HepG2 (cell line): ENCODE measurements around the gene PLXNA1. TPM values are rescaled to one million over a fixed set of nuclear protein-coding genes. Genes with fewer than 3 reads are reported as not detected.

Experiments
- CBFB ChIP-seq: sonication (generic); formaldehyde crosslinking; IDR thresholded peaks from 2 replicates; pipeline ENCODE4 v1.4.0; 2020; ENCODE audit warnings: missing genetic modification reagents
- CEBPZ ChIP-seq: IDR thresholded peaks from 2 replicates; pipeline ENCODE4 v1.6.1; 2012; ENCODE audit warnings: low read length, improper control_type of control experiment
- DBP ChIP-seq: sonication (generic); formaldehyde crosslinking; IDR thresholded peaks from 2 replicates; pipeline ENCODE4 v1.4.0; 2020; ENCODE audit warnings: missing genetic modification reagents; ENCODE audit errors: not compliant biosample characterization
- DDIT3 ChIP-seq: sonication (generic); formaldehyde crosslinking; IDR thresholded peaks from 2 replicates; pipeline ENCODE4 v1.4.0; 2020; ENCODE audit warnings: mild to moderate bottlenecking, missing genetic modification reagents
- EED ChIP-seq: sonication (generic); formaldehyde crosslinking; IDR thresholded peaks from 2 replicates; pipeline ENCODE4 v1.5.0; 2020; ENCODE audit warnings: mild to moderate bottlenecking, missing genetic modification reagents
- ETV5 ChIP-seq: IDR thresholded peaks from 2 replicates; pipeline ENCODE4 v1.6.1; 2018; ENCODE audit warnings: missing biosample characterization, missing genetic modification reagents, inconsistent platforms, borderline replicate concordance
- GPBP1L1 ChIP-seq: sonication (generic); formaldehyde crosslinking; IDR thresholded peaks from 2 replicates; pipeline ENCODE4 v1.5.0; 2020; ENCODE audit warnings: mild to moderate bottlenecking, missing genetic modification reagents
- HINFP ChIP-seq: sonication (generic); formaldehyde crosslinking; IDR thresholded peaks from 2 replicates; pipeline ENCODE4 v1.4.0; 2020; ENCODE audit warnings: low read depth, mild to moderate bottlenecking, missing genetic modification reagents
- ISL2 ChIP-seq: sonication (generic); formaldehyde crosslinking; IDR thresholded peaks from 2 replicates; pipeline ENCODE4 v1.5.0; 2020; ENCODE audit warnings: missing genetic modification reagents
- JARID2 ChIP-seq: sonication (generic); formaldehyde crosslinking; IDR thresholded peaks from 2 replicates; pipeline ENCODE4 v1.8.1; 2023; ENCODE audit warnings: missing genetic modification reagents, inconsistent platforms; ENCODE audit not compliant: insufficient replicate concordance
- KDM2A ChIP-seq: sonication (generic); formaldehyde crosslinking; IDR thresholded peaks from 2 replicates; pipeline ENCODE4 v1.4.0; 2020; ENCODE audit warnings: low read depth, missing genetic modification reagents, borderline replicate concordance
- KLF6 ChIP-seq: IDR thresholded peaks from 2 replicates; pipeline ENCODE4 v1.8.0; 2016; ENCODE audit warnings: missing biosample characterization, missing genetic modification reagents
- KLF9 ChIP-seq: IDR thresholded peaks from 2 replicates; pipeline ENCODE4 v1.6.1; 2016; ENCODE audit warnings: low read depth
- MAFG ChIP-seq: sonication (generic); formaldehyde crosslinking; IDR thresholded peaks from 2 replicates; pipeline ENCODE4 v1.5.1; 2020; ENCODE audit warnings: mild to moderate bottlenecking, missing genetic modification reagents
- MIXL1 ChIP-seq: IDR thresholded peaks from 2 replicates; pipeline ENCODE4 v1.6.1; 2016
- POLR2G ChIP-seq: fragments of 200-400 bp; formaldehyde crosslinking; IDR thresholded peaks from 2 replicates; pipeline ENCODE4 v1.6.1; 2018; ENCODE audit warnings: mild to moderate bottlenecking, low read depth, low read length, moderate library complexity
- ZBTB7A ChIP-seq: sonication (generic); formaldehyde crosslinking; IDR thresholded peaks from 2 replicates; pipeline ENCODE4 v1.8.0; 2022; ENCODE audit warnings: mild to moderate bottlenecking, missing genetic modification reagents
- ZNF235 ChIP-seq: sonication (generic); formaldehyde crosslinking; IDR thresholded peaks from 2 replicates; pipeline ENCODE4 v1.8.1; 2023; ENCODE audit warnings: mild to moderate bottlenecking, missing genetic modification reagents, borderline replicate concordance
- ZNF317 ChIP-seq: sonication (generic); formaldehyde crosslinking; IDR thresholded peaks from 2 replicates; pipeline ENCODE4 v1.5.0; 2020; ENCODE audit warnings: mild to moderate bottlenecking, missing genetic modification reagents
- ZNF558 ChIP-seq: sonication (generic); formaldehyde crosslinking; IDR thresholded peaks from 2 replicates; pipeline ENCODE4 v1.9.0; 2022; ENCODE audit warnings: mild to moderate bottlenecking, missing genetic modification reagents, borderline replicate concordance
- ZNF572 ChIP-seq: sonication (generic); formaldehyde crosslinking; IDR thresholded peaks from 2 replicates; pipeline ENCODE4 v1.5.1; 2020; ENCODE audit warnings: mild to moderate bottlenecking, missing genetic modification reagents
- ZNF672 ChIP-seq: sonication (generic); formaldehyde crosslinking; IDR thresholded peaks from 2 replicates; pipeline ENCODE4 v1.8.1; 2022; ENCODE audit warnings: missing genetic modification reagents
- ZNF720 ChIP-seq: sonication (generic); formaldehyde crosslinking; IDR thresholded peaks from 2 replicates; pipeline ENCODE4 v1.4.0; 2020; ENCODE audit warnings: missing genetic modification reagents
- ZNF737 ChIP-seq: sonication (generic); formaldehyde crosslinking; IDR thresholded peaks from 2 replicates; pipeline ENCODE4 v1.5.0; 2020; ENCODE audit warnings: missing genetic modification reagents, mild to moderate bottlenecking, borderline replicate concordance
- polyA plus RNA-seq, 8 experiments: library from polyadenylated mRNA; depleted of rRNA in 3 of 8; stranded (reverse) in 7 of 8; unstranded in 1 of 8; fragments of >200 nt; fragmentation: Illumina TruSeq in 4 of 8; extraction: Trizol in 4 of 8; gene quantifications; 2 replicates each; pipeline versions ENCODE4 v1.2.1 to v1.2.3, GENCODE V29; 2011 to 2016; ENCODE audit warnings: low read depth in 4 of 8, missing spikeins in 1 of 8, mixed read lengths in 1 of 8; ENCODE audit not compliant: insufficient read depth in 1 of 8
- total RNA-seq, 5 experiments: library from RNA; depleted of rRNA; stranded (reverse); fragments of >200 nt; fragmentation: Illumina TruSeq; extraction: Trizol; gene quantifications; 2 replicates each; pipeline ENCODE4 v1.2.3, GENCODE V29; 2016; ENCODE audit warnings: low read depth in 1 of 5

The PLXNA1 gene
- total and polyA plus RNA-seq, 2 of the 13 experiments (the other 11 are each of a cell fraction or from before 2014, with no cell fraction given): 16.6 to 18.2 TPM

- no peak for TF ChIP-seq ZNF672 (CRISPR knock-in tag)
- TF ChIP-seq CBFB (CRISPR knock-in tag): 0 out of 2 replicates have a peak, but pooled peaks have one; percentile 46
- no peak for TF ChIP-seq KLF9 (CRISPR knock-in tag)
- peak; percentile 43 for TF ChIP-seq ETV5 (CRISPR knock-in tag)
- TF ChIP-seq MIXL1 (CRISPR knock-in tag): no peak
- TF ChIP-seq ZNF720 (CRISPR knock-in tag): no peak
- no peak for TF ChIP-seq CEBPZ
- TF ChIP-seq KLF6 (CRISPR knock-in tag): peak; percentile 39; the same call in 1 of the 2 replicates
- no peak for TF ChIP-seq GPBP1L1 (CRISPR knock-in tag)
- no peak for TF ChIP-seq ZNF558 (CRISPR knock-in tag)
- peak; percentile 63; the same call in 1 of the 2 replicates for TF ChIP-seq ZNF572
- TF ChIP-seq POLR2G: peak; percentile 41; the same call in 1 of the 2 replicates
- TF ChIP-seq ZNF235 (CRISPR knock-in tag): 0 out of 2 replicates have a peak, but pooled peaks have one; percentile 38
- TF ChIP-seq HINFP (CRISPR knock-in tag): 0 out of 2 replicates have a peak, but pooled peaks have one; percentile 29
- no peak for TF ChIP-seq MAFG (CRISPR knock-in tag)
- TF ChIP-seq JARID2 (CRISPR knock-in tag): no peak
- peak; percentile 74 for TF ChIP-seq EED
- TF ChIP-seq DDIT3: no peak
- TF ChIP-seq ZNF317 (CRISPR knock-in tag): 0 out of 2 replicates have a peak, but pooled peaks have one; percentile 55
- TF ChIP-seq DBP: no peak
- TF ChIP-seq KDM2A (CRISPR knock-in tag): peak; percentile 91
- peak; percentile 67; the same call in 1 of the 2 replicates for TF ChIP-seq ZBTB7A (CRISPR knock-in tag)
- peak; percentile 56; the same call in 1 of the 2 replicates for TF ChIP-seq ISL2 (CRISPR knock-in tag)
- TF ChIP-seq ZNF737 (CRISPR knock-in tag): no peak
Measured at GRCh38 chr3:126982471-126983175, at the start of gene PLXNA1 (continued).
